ENCODE data around the gene C12orf54.
"Not testable (repeated sequence)": the region's sequence is repeated elsewhere in the genome, so short reads cannot be mapped to it uniquely, and the experiment has no call there.

The C12orf54 gene

GRCh38 chr12:48512855-48513254, 30.6 kb downstream of the C12orf54 start:
- no peak for DNase-seq

GRCh38 chr12:48514728-48515127, 32.4 kb downstream of the C12orf54 start:
- DNase-seq: no peak

- not testable (repeated sequence) for DNase-seq
These were observed 38.1 kb downstream of the C12orf54 start for GRCh38 chr12:48520381-48520780.

GRCh38 chr12:48525332-48525731, 43.0 kb downstream of the C12orf54 start, which contains the start of gene OR8S1:
OR8S1 (plus strand) TSS chr12:48525632; CDS start chr12:48525632, 0 bp downstream.
- DNase-seq: no peak

- DNase-seq: no peak
These were observed 45.8 kb downstream of the C12orf54 start for GRCh38 chr12:48527891-48528670.

GRCh38 chr12:48532601-48533000, 50.3 kb downstream of the C12orf54 start:
- no peak for DNase-seq

GRCh38 chr12:48536602-48537001, 54.3 kb downstream of the C12orf54 start:
- DNase-seq: no peak

- peak; percentile 13 for DNase-seq
These were observed 60.1 kb downstream of the C12orf54 start for GRCh38 chr12:48542300-48542928.

- no peak for DNase-seq
These were observed 63.7 kb downstream of the C12orf54 start for GRCh38 chr12:48545833-48546469.
